HG02943 (cell line): ENCODE data around the gene TRPM2.
"Not testable (repeated sequence)": the region's sequence is repeated elsewhere in the genome, so short reads cannot be mapped to it uniquely, and the experiment has no call there.

Experiments
- ATAC-seq: cut with Tn5 transposase; IDR thresholded peaks from one replicate; pipeline ENCODE4 v1.9.1; 2021; ENCODE audit warnings: mild to moderate bottlenecking, low read depth, moderate library complexity; ENCODE audit not compliant: unreplicated experiment

TRPM2 gene

DNA sequence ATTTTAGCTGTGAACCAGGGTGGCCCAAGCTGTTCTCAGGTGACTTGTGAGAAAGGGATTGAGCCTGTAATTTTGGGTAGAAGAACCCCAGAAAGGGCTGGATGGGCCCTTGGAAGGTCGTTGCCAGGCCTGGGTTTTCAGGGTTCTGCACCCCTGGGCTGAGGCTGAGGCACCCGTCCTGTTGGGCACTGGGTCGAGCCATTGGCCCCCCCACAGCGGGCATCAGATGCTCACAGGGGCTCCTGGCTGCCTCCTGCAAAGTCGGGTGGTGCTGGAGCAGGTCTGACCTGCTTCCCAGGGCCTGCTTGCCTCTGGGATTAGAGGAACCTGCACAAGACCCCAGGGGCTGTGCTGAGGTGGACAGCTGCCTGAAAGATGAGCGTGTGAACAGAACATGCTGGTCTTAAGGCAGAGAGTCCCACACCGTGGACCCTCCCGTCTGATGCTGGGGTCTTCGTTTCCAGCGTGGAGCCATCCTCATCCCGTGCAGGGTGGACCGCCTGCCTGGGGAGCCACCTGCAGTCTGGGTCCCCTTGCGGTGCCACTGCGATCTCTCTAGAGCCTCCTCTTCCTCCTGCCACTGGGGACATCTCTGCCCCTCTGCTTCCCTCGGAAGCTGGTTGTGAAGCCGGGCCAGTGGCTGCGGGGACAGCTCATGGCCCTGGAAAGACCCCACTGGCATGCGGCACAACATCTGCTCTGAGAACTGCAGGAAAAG is 1.7 kb upstream of the TRPM2 start:
- no peak for ATAC-seq

DNA sequence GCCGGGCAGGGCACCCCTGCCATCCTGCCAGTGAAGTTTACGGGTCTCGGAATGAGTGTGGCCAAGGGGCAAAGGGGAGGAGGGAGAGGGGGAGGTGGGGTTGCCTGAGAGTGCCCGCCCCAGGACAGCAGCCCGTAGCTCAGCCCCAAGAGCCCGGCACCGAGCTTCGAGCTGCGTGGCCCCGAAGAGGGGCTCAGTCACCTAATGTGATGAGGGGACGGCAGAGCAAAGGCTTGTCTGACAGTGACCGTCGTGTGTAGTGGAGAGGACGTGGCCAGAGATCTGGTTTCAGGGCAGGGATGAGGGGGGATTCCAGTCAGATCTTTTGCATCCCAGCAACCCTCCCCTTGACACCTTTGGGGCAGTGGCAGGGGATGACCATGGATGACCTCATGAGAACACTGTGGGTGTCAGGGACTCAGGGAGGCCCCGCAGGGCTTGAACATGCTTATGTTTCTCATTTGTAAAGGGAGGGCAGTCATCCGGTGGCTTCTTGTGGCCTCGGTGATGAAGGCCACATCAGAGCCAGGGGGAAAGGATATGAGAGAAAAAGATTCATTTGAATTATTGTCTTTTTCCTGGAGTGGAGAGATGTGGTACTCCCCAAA is 1.1 kb upstream of the TRPM2 start:
- no peak for ATAC-seq

DNA sequence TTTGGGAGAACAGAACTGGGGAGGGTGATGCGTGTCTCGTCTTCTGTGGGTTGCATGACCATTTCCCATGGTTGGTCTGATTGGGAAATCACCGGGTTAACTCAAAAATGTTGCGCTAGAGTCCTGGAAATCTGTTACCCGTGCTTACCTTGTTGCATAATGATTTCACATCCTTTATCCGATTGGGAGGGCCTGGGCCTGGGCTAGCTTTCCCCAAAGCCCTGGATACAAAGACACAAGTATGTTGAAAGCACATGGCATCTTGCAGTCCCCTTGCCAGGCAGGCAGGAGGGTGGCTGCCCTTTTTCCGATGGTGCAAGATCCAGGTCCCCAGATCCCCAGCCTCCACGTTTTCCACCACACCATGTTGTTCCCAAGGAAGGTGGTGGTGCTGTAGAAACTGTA is 582 bp downstream of the TRPM2 start:
- ATAC-seq, result no peak

DNA sequence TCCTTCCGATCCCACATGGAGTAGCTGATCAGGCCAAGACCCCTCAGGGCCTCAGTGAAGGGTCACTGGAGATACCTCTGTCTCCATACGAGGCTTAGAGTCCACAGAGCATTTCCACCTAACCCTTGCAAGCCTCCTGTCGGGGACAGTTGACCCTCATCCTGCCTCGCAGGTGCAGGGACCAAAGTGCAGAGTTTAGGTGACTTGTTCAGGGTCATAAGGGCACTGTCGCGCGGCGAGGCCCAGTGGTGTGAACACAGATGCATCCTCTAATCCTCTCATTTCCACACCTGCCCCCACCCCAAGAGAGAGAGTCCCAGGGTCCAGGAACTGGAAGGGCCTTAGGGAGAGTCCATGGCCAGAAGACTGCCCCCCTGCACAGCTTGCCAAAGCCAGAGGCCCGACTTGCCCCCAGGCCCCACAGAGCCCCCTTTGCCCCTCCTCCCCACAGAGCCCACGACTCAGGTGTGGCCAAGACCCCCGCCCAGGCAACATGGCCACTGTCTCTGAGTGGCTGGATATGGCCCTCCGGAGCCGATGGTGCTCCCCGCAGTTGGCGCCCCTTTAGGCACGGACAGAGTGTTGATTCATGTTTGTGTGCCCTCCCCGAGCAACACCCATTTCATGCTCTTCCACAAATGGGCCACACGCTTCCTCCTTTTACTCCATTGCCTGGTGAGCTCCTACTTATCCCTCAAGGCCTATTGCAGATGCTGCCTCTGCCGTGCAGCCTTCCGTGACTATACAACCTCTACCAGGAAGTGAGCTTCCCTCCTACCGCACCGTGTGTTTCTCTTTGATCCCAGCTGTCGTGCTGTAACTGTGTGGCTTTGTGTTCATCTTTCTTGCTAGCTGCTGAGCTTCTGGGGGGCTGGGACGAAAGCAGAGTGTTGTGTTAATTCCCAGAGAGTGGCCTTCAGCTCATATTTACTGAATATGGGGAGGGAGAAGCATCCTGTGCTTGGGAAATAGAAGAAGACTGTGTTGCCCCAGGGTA is 1.7 kb downstream of the TRPM2 start:
- ATAC-seq, result no peak

DNA sequence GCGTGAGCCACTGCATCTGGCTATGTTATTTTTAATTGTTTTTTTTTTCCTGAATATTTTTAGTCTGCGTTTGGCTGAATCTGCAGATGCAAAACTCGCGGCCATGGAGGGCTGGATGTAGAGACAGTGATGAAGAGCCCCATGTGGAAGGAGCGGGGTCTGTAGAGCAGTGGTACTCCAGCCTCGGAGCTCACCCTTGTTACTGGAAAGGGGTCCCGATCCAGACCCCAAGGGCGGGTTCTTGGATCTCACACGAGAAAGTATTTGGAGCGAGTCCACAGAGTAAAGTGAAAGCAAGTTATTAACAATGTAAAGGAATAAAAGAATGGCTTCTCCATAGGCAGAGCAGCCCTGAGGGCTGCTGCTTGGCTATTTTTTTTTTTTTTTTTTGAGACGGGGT is 2.7 kb downstream of the TRPM2 start:
- ATAC-seq, result no peak

DNA sequence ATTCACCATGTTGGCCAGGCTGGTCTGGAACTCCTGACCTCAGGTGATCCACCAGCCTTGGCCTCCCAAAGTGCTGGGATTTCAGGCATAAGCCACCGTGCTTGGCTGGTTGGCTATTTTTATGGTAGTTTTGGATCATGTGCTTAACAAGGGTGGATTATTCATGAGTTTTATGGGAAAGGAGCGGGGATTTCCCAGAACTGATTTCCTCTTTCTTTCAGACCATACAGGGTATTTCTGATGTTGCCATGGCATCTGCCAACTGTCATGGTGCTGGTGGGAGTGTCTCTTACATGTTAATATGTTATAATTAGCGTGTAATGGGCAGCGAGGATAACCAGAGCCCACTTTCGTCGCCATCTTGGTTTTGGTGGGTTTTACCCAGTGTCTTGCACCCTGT is 3.2 kb downstream of the TRPM2 start:
- ATAC-seq, result no peak

DNA sequence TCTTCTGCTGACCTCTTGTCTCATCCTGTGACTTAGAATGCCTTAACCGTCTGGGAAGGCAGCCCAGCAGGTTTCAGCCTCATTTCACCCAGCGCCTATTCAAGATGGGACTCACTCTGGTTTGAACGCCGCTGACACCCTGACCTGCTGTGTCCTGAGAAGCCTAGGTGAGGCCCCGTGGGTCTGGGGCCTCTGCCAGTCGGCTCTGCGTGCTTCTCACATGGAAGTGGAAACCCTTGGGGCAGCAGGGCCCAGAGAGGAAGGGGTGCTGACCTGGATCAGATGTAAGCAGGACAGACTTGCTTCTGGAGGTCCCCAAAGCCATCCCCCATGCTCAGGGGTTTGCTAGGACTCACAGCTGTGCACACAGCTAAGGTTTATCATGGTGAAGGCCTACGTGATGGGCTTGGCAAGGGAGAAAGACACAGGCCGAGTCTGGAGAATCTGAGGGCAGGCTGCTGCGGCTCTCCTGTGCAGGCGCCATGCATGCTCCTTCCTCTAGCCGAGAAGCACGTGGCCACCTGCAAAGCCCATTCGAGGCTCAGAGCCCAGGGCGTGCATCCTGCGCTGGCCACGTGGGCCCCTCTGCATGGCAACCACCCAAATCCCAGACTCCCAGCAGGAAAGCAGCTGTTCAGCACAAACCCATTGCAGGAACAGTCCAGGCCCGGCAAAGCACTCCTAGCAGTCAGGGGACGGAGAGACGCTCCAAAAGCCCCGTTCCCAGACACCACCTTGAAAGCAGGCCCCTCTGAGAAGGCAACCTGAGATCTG is 3.8 kb downstream of the TRPM2 start:
- ATAC-seq, result no peak

DNA sequence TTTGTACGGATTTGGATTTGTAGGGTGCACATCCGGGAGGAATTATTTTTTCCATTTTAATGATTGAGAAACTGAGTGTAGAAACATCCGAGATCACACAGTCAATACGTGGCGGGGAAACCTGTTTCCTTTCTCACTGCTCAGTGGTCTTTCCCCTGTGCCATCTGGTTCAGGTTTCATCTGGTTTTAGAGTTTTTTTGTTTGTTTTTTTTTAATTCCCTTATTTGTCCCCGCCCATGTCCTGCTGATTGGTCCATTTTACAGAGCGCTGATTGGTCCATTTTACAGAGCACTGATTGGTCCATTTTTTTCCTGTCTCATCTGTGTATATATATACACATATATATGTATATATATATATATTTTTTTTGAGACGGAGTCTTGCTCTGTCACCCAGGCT is 6.0 kb downstream of the TRPM2 start:
- no peak for ATAC-seq

DNA sequence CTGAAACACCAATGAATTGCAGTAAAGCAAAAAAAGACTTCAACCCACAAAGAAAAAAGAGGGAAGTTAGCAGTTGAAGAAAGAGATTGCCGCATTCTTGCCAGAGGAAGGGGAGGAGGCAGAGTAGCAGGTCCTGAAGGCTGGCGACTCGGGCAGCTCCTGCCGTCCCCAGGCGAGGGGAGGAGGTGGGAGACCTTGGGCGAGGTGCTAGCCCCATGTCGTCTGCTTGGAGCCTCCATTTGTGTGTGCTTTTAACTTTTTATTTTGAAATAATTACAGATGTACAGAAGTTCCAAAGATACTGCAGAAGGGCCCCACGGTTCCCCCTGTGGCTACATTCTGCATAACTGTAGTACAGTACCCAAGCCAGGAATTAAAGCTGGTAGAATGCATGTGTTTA is 6.7 kb downstream of the TRPM2 start:
- no peak for ATAC-seq

DNA sequence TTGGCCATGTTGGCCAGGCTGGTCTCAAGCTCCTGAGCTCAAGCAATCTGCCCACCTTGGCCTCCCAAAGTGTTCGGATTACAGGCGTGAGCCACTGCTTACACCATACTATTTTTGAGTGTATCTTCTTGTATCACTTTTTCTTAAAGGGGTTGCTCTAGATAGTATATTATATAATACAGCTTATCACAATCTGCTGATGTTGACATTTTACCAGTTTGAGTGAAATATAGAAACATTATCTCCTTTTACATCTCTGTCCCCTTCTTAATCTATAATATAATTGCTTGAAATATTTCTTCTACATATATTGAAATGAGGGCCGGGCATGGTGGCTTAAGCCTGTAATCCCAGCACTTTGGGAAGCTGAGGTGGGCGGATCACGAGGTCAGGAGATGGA is 8.5 kb downstream of the TRPM2 start:
- ATAC-seq, result not testable (repeated sequence)

DNA sequence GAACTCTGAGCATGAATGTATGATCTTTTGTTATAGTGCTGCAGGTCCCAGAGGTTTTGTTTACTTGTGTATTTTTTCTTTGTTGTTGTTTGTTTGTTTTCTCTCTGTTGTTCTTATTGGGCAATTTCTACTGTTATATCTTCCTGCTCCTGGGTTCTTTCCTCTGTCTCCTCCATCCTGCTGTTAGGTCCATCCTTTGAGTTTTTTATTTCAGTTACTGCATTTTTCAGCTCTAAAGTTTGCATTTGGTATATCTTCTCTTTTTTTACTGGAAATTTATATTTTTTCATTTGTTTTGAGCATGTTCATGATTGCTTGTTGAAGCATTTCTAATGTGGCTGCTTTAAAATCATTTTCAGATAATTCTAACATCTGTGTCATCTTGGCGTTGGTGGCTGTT is 9.9 kb downstream of the TRPM2 start:
- ATAC-seq, result no peak

DNA sequence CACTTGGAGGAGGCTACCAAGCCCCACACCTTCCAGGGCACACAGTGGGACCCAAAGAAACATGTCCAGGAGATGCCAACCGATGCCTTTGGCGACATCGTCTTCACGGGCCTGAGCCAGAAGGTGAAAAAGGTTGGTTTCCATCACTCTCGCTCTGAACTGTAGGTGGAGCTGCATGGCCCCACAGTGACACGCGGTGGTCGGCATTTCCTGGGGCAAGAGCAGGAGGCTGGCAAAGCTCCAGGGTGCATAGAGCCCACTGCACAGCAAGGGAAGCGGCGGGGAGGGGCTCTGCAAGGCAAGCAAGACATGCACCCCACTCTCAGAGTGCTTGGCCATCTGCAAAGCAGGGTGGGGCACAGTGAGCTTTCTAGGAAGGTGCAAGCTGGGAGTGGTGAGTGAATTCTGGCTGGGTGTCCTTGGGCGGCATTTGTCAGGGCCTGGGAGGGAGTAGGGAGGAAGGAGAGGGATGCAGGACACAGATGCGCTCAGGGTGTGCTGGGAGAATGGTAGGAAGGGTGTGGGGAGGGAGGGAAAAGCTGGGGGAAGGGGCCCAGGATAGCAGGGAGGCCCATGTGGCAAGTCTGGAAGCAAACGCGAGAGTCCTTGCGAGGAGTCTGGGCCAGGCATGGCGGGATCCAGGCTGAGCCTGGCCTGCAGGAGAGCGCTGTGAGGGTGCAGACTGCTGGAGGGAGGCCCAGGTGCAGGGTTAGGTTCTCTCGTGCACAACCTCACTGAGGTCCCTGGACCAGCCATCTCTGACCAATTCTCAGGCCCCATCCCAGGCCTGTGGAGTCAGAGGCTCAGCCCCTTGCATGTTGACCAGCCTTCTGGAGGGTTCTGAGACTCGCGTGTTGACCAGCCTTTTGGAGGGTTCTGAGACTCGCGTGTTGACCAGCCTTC is 11.0 kb downstream of the TRPM2 start:
- no peak for ATAC-seq

DNA sequence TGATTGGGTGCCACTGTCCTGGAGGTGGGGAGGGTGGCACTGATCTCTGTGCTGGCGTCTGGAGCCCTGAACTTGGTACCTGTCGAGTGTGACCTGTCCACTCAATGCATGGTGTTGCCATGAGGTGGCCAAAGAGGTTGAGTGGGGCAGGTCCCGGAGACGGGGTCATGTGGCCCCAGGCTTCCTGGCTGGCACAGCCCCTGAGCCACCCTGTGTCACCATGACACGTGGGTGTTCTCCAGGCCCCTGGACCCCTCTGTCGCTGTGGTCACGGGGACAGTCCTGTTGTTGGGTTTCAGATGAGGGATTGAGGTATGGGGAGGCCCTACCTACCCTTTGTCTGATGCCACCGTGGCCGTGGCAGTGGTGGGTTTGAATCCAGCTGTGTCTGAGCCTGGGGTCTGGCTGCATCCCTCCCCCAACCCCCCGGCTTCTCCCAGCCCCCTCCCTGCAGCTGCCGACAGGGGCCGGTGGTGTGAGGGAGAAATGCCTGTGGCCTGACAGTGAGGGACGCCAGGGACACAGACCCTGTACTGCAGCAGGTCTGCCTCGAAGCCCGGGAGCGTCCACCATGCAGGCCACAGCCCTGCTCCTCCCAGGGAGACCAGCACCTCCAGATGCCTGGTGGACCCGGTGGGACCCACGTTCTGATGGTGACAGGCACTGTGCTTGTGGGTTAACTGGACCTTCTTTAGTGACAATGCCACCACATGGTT is 12.0 kb downstream of the TRPM2 start:
- no peak for ATAC-seq

DNA sequence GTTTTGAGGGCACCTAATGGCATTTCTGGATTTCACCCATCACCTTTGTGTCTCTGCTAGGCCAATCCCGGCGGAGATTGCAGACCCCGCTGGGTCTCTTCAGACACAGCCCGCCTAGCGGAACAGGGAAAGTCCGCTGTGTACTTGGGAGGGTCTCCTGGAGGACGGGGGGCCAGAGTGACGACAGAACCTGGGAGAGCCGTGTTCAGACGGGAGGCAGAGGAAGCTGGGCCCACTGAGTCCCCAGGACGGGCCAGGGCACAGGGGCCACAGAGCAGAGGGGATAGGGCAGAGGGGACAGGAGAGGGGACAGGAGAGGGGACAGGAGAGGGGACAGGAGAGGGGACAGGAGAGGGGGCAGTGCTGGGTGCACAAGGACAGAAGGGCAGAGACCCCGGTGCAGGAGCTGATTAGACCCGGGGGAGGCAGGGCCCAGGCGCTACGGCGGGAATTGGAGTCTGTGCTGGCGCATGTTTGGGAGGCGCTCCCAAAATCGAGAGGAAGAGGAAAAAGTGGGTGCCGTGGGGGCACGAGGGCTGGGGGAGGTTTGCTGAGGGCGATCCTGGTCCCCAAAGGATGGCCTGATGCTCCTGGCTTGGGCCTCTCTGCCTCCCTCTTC is 12.7 kb downstream of the TRPM2 start:
- ATAC-seq, result no peak

DNA sequence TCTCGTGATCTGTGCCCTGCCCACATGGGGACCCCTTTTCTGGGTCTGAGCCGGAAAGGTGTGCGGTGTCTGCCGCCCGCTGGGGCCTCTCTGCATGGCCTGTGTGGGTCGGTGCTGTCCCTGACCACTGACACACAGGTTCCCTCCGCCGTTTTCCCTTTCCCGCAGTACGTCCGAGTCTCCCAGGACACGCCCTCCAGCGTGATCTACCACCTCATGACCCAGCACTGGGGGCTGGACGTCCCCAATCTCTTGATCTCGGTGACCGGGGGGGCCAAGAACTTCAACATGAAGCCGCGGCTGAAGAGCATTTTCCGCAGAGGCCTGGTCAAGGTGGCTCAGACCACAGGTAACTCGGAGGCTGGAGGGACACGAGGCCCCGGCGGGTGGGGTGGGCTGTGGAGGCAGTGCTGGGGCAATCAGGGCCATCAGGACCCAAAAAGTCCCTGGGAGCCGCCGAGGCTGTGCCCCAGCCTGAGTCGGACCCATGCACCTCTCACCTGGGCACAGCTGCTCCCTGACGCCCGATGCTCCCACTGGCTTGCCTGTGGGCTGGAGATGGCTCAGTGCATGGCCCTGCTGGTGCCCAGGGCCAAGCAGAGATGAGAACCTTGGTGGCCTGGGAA is 13.3 kb downstream of the TRPM2 start:
- no peak for ATAC-seq

DNA sequence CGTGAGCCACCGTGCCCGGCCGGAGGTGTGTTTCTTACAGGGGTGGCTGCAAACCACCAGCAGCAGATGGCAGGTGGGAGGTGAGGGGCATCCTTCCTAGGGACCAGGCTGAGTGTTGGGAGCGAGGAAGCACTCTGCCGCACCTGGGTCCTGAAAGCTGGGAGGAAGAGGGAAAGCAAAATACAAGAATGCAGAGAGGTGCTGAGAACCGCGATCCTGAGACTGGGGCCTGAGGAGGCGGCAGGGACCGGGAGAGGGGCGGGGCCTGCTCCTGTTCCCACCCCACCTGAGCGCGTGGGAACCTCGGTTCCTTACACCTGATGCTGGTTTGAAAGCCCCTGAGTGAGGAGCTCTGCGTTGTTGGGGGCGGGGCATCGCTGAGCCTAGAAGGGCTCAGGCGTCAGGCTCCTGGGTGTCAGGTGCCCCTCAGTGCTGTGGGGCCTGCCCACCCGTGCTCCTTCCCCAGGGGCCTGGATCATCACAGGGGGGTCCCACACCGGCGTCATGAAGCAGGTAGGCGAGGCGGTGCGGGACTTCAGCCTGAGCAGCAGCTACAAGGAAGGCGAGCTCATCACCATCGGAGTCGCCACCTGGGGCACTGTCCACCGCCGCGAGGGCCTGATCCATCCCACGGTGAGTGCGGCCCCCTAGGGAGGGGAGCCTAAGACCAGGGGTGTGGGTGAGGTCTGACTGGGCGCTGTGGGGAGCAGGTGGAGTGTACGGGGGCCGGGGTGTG is 15.5 kb downstream of the TRPM2 start:
- no peak for ATAC-seq

DNA sequence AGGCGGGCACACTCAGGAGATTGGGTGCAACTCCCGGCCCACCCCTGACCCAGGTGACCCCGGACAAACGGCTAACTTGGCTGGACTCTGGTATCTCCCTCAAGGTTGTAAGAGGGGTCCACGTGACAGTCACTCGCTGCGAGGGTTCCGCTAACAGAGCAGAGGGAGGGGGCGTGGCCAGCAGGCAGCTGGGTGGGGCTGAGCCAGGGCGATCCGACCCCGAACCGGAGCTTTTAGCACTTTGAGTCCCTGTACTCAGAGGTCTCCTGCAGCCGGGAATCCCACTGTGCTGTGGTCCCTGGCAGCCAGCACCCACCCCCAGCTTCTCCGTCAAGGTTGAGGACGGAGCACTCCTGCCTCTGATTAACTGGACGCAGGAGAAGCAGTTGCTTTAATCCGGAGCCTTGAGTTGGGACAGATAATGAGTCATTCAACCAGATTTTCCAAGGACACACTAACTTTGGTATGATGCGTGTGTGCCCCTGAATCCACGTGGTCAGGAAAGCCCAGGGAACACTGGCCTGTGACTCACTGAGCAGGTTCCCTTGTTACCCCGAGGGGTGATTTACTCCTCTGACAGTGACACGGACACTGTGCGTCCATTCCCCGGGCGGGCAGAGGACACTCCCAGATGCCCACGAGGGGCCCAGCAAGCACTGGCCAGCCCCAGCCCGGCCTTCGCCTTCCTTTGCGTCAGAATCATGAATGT is 16.8 kb downstream of the TRPM2 start:
- no peak for ATAC-seq
